Ureter (tissue), 1 donor: ENCODE results near the gene MAVS. TPM values are rescaled to one million over a fixed set of nuclear protein-coding genes. Genes with fewer than 3 reads are reported as not detected.

Source experiments
- DNase-seq: peaks from one replicate; pipeline ENCODE4 v3.0.0-alpha.2; 2020; ENCODE audit warnings: low spot score
- total RNA-seq: library from RNA; stranded (reverse); gene quantifications from one replicate; pipeline ENCODE4 v1.2.4, GENCODE V29; 2023
- donor health status: DM: yes; HTN: yes; CAD: no.

MAVS gene
- total RNA-seq, result 49.2 TPM

- DNase-seq, result peak; percentile 56
Measured at GRCh38 chr20:3846740-3847428, at the start of gene MAVS. Gene MAVS, plus strand, starts transcription at chr20:3846834. Its CDS starts 7,791 bp downstream, at chr20:3854625.

DNA sequence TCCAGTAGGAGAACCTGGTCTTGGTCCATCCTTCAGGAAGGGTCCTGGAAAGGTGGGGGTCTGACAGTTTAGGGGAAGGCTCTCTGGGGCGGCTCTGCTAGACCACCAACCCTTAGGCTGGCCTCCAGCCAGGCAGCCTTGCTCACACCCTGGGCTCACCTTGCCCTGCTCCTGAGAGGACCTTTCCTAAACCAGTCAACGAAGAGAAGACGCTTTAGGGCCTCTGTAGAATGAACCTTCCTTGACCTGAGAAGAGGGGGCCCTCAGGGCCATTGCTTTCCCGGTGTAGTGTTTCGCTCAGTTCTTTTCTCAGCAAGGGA, 49.4 kb upstream of the MAVS start:
- peak; percentile 42 for DNase-seq

GRCh38 chr20:3797592-3798372, 48.9 kb upstream of the MAVS start:
- DNase-seq, result peak; percentile 42

DNA sequence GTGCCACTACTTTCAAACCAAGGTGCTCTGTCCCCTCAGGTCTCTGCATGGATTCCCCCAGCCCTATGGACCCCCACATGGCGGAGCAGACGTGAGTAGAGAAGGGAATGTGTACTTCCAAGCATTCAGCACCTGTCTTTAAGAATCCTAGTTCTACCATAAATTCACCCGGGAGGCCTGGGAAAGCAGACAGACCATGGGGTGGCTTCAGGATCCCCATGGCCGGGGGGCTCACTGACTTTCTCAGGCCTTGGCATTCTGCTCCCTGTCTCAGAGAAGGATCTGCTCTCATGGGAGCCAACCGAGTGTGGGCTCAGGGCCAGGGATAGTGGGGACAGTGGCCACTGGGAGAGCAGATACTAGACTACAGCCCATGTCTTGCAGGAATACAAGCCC, 48.3 kb upstream of the MAVS start:
- no peak for DNase-seq

GRCh38 chr20:3798908-3799248, 47.8 kb upstream of the MAVS start:
- DNase-seq, result peak; percentile 42

- DNase-seq, result no peak
Measured at GRCh38 chr20:3800256-3800877, 46.3 kb upstream of the MAVS start.

DNA sequence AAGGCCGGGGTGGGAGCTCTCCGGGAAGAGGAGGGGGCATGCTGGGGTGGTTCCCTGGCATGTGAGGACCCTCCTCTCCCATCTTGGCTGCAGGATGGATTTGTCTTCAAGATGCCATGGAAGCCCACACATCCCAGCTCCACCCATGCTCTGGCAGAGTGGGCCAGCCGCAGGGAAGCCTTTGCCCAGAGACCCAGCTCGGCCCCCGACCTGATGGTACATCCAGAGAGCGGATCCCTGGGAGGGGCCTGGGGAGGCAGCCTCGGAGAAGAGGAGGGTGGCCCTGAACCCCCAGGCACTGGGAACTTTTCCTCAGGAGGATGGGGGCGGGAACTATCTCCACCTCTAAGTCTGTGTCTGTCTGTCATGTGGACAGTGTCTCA, 45.8 kb upstream of the MAVS start:
- DNase-seq, result no peak

GRCh38 chr20:3801299-3801698, 45.3 kb upstream of the MAVS start:
- no peak for DNase-seq

DNA sequence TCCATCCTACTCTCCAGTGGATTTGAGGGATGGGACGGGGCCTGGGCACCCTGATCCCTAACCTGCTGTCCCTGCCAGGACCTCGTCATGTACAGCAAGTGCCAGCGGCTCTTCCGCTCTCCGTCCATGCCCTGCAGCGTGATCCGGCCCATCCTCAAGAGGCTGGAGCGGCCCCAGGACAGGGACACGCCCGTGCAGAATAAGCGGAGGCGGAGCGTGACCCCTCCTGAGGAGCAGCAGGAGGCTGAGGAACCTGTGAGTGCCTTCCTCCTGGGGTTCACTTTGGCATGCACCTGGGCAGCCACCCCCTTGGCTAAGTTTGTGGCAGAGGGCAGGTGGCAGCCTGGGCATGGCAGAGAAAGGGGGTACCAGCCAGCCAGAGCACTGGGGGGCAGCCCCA, 44.8 kb upstream of the MAVS start:
- no peak for DNase-seq

DNA sequence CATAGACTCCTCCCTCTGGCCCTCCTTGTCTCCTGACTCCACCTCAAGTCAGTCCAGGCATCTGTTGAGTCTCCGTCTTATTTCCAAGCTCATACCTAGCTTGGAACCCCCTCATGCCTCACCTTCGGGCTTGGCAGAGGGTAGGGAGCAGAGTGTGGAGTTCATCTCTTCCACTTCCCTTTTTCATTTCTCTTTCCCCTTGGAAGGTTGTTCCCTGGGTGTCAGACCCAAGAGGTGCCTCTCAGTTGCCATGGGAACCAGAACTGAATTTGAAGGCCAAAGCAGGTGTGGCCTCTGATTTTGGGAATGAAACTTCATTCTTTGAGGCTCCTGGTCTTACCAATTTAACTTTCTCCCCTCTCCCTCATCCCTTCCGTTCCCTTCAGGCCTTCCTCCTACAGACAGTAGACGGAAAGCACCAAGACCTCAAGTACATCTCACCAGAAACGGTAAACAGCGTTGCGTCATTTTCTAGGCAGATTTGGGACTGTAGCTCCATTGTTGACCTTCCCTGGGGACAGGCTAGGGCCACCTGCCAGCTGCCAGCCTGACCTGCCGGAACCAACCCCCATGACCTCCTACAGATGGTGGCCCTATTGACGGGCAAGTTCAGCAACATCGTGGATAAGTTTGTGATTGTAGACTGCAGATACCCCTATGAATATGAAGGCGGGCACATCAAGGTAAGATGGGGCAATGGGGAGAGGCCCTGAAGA, 44.0 kb upstream of the MAVS start:
- no peak for DNase-seq

GRCh38 chr20:3803289-3803688, 43.3 kb upstream of the MAVS start:
- DNase-seq, result no peak

GRCh38 chr20:3803854-3804253, 42.8 kb upstream of the MAVS start:
- no peak for DNase-seq

GRCh38 chr20:3804254-3804751, 42.3 kb upstream of the MAVS start:
- DNase-seq, result peak; percentile 55

- no peak for DNase-seq
Measured at GRCh38 chr20:3804781-3805180, 41.9 kb upstream of the MAVS start.

DNA sequence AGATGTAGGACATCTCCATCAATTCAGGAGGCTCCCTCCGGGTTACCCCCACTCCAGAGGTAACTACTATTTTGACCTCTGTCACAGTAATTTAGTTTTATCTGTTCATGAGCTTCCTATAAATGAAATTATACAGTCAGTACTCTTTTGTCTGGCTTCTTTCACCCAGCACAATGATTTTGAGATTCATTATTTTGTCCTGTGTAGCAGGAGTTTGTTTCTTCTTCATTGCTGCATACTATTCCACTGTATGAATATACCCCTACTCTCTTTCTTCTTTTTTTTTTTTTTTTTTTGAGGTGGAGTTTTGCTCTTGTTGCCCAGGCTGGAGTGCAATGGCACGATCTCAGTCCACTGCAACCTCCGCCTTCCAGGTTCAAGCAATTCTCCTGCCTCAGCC, 38.1 kb upstream of the MAVS start:
- no peak for DNase-seq

GRCh38 chr20:3811467-3812258, 35.0 kb upstream of the MAVS start:
- peak; percentile 99 for DNase-seq

DNA sequence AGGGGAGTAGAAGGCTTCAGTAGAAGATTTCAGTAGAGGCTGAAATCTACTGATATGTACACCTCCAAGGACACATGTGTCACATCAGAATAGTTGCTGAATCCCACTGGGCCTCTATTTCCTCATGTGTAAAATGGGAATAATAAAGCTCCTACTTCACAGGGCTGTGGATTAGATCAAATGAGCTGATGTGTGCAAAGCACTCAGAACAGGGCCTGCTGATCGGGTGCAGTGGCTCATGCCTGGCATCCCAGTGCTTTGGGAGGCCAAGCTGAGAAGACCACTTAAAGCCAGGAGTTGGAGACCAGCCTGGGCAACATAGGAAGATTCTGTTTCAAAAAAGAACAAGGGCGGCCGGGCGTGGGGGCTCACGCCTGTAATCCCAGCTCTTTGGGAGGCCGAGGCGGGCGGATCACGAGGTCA, 34.4 kb upstream of the MAVS start:
- DNase-seq, result no peak

- DNase-seq, result no peak
Measured at GRCh38 chr20:3812975-3813847, 33.4 kb upstream of the MAVS start.

DNA sequence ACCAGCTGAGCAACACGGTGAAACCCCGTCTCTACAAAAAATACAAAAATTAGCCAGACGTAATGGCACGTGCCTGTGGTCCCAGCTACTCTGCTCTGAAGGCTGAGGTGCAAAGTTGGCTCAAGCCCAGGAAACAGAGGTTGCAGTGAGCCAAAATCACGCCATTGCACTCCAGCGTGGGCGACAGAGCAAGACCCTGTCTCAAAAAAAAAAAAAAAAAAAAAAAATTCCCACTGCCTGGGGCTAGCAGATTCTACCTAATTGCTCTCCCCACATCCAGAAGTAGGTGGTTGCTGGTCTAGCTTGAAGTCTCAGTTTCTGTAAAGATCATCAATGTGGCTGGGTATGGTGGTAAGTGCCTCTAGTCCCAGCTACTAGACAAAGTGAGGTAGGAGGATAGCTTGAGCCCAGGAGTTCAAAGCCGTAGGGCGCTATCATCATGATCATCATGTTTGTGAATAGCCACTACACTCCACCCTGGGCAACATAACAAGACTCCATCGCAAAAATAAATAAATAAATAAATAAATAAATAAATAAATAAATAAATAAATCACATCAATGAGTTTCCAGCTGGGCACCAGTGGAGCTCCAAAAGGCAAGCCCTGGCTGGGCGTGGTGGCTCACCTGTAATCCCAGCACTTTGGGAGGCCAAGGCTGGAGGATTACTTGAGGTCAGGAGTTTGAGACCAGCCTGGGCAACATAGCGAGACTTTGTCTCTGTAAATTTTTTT, 32.6 kb upstream of the MAVS start:
- no peak for DNase-seq
